HCT116 (cell line): ENCODE results near the gene TOLLIP. TPM values are rescaled to one million over a fixed set of nuclear protein-coding genes. Genes with fewer than 3 reads are reported as not detected.

Experiments
- ATAC-seq: fragments of 200-7000 bp; cut with Tn5 transposase; 2 replicates; pipeline ENCODE4 v1.9.1; 2020; ENCODE audit warnings: mild to moderate bottlenecking, moderate library complexity
- BruUV-seq: library from RNA; stranded (reverse); fragments of 400-500 nt; replicated peaks from 2 replicates; lab custom pipeline; 2021; lab: Mats Ljungman, UMichigan
- CTCF ChIA-PET: fragments of 300-600 bp; sonication (Branson Sonifier 250); formaldehyde crosslinking; loops from one replicate; lab custom pipeline; 2021; ENCODE audit warnings: antibody characterized with exemption; lab: Charles Lee
- POLR2A ChIA-PET: fragments of 300-600, 350-600 bp; sonication (Branson Sonifier 250); formaldehyde crosslinking; loops from one replicate; lab custom pipeline; 2021; ENCODE audit warnings: antibody characterized with exemption; lab: Charles Lee
- RAD21 ChIA-PET, 2 experiments: fragments of 300-600 bp; sonication (Branson Sonifier 250); formaldehyde crosslinking; loops; one replicate each; lab custom pipeline; 2023; ENCODE audit warnings: low total read pairs in 2 of 2; ENCODE audit not compliant: uncharacterized antibody in 2 of 2, unreplicated experiment in 2 of 2, low non-redundant PET in 1 of 2; lab: Charles Lee
- DNase-seq: peaks from one replicate; pipeline ENCODE4 v3.0.0-alpha.2; 2010; ENCODE audit warnings: low read depth, low spot score
- H2AFZ ChIP-seq: fragments of 200-600 bp; shearing (Covaris generic), sonication (generic); 2 replicates; pipeline ENCODE4 v1.6.1; 2017; ENCODE audit warnings: low read depth, mixed run types, mixed read lengths, antibody characterized with exemption, low read length; ENCODE audit not compliant: poor library complexity, severe bottlenecking
- H3K27ac ChIP-seq: 2 replicates; pipeline ENCODE4 v1.5.1; 2012; ENCODE audit warnings: low read depth, low read length
- H3K27me3 ChIP-seq: fragments of 200-600 bp; sonication (generic); 2 replicates; pipeline ENCODE4 v1.6.1; 2016; ENCODE audit warnings: mixed run types, low read length, mixed read lengths; ENCODE audit not compliant: insufficient read depth
- H3K36me3 ChIP-seq, 2 experiments: fragments of 200-500 bp in 1 of 2; fragments of 200-600 bp in 1 of 2; sonication (Bioruptor generic) in 1 of 2; sonication (generic) in 1 of 2; 2 replicates each; pipeline versions ENCODE4 v1.5.1 to v1.6.1; 2014 to 2016; ENCODE audit warnings: low read length in 2 of 2, inconsistent platforms in 1 of 2, mixed read lengths in 1 of 2, mixed run types in 1 of 2; ENCODE audit not compliant: insufficient read depth in 2 of 2, control insufficient read depth in 1 of 2
- H3K4me1 ChIP-seq, 2 experiments: fragments of 200-600 bp in 1 of 2; sonication (generic) in 1 of 2; 2 replicates each; pipeline versions ENCODE4 v1.5.1 to v1.6.1; 2012 to 2017; ENCODE audit warnings: low read length in 2 of 2, inconsistent platforms in 1 of 2, mild to moderate bottlenecking in 1 of 2, mixed read lengths in 1 of 2, mixed run types in 1 of 2, moderate library complexity in 1 of 2; ENCODE audit not compliant: insufficient read depth in 2 of 2, control insufficient read depth in 1 of 2
- H3K4me2 ChIP-seq: fragments of 200-600 bp; sonication (generic); 2 replicates; pipeline ENCODE4 v1.6.1; 2017; ENCODE audit warnings: mixed run types, low read length, mixed read lengths
- H3K4me3 ChIP-seq, 2 experiments: fragments of 200-600 bp in 1 of 2; sonication (generic) in 1 of 2; replicated peaks in 1 of 2; 2 replicates each; pipeline ENCODE4 v1.5.1; 2011 to 2016; ENCODE audit warnings: low read length in 2 of 2, control low read depth in 1 of 2, low read depth in 1 of 2, mild to moderate bottlenecking in 1 of 2, mixed read lengths in 1 of 2, mixed run types in 1 of 2
- H3K79me2 ChIP-seq: fragments of 200-600 bp; sonication (generic); 2 replicates; pipeline ENCODE4 v1.6.1; 2017; ENCODE audit warnings: mild to moderate bottlenecking, mixed run types, low read length, moderate library complexity, mixed read lengths; ENCODE audit not compliant: insufficient read depth
- H3K9ac ChIP-seq: fragments of 200-600 bp; sonication (generic); 2 replicates; pipeline ENCODE4 v1.6.1; 2016; ENCODE audit warnings: low read length, mixed read lengths
- H3K9me2 ChIP-seq: fragments of 200-600 bp; sonication (generic), shearing (Covaris generic); 2 replicates; pipeline ENCODE4 v1.6.1; 2017; ENCODE audit warnings: mixed run types, mild to moderate bottlenecking, moderate library complexity; ENCODE audit not compliant: insufficient read depth
- H3K9me3 ChIP-seq, 2 experiments: fragments of 200-500 bp in 1 of 2; fragments of 200-600 bp in 1 of 2; sonication (Bioruptor generic) in 1 of 2; sonication (generic) in 1 of 2; 2 replicates each; pipeline ENCODE4 v1.6.1; 2014 to 2017; ENCODE audit warnings: low read length in 2 of 2, mixed read lengths in 2 of 2, inconsistent platforms in 1 of 2, low read depth in 1 of 2, mild to moderate bottlenecking in 1 of 2, mixed run types in 1 of 2, moderate library complexity in 1 of 2; ENCODE audit not compliant: control insufficient read depth in 1 of 2, insufficient read depth in 1 of 2
- H4K20me1 ChIP-seq: fragments of 200-600 bp; sonication (generic), shearing (Covaris generic); 2 replicates; pipeline ENCODE4 v1.6.1; 2017; ENCODE audit warnings: mixed run types, mild to moderate bottlenecking, moderate library complexity; ENCODE audit not compliant: insufficient read depth
- CEBPB ChIP-seq: IDR thresholded peaks from 2 replicates; pipeline ENCODE4 v1.6.1; 2012; ENCODE audit warnings: low read depth
- ELF1 ChIP-seq: IDR thresholded peaks from 2 replicates; pipeline ENCODE4 v1.6.1; 2012; ENCODE audit warnings: low read depth, borderline replicate concordance
- EZH2 ChIP-seq: fragments of 200-600 bp; sonication (generic); IDR thresholded peaks from 2 replicates; pipeline ENCODE4 v1.6.1; 2017; ENCODE audit warnings: antibody characterized with exemption, mixed run types
- EZH2phosphoT487 ChIP-seq: fragments of 200-600 bp; IDR thresholded peaks from 2 replicates; pipeline ENCODE4 v1.6.1; 2018; ENCODE audit warnings: antibody characterized with exemption, borderline replicate concordance
- FOSL1 ChIP-seq: IDR thresholded peaks from 2 replicates; pipeline ENCODE4 v1.6.1; 2012; ENCODE audit warnings: low read depth
- JUND ChIP-seq: IDR thresholded peaks from 2 replicates; pipeline ENCODE4 v1.6.1; 2012
- POLR2A ChIP-seq: IDR thresholded peaks from 2 replicates; pipeline ENCODE4 v1.7.0; 2011; ENCODE audit warnings: borderline replicate concordance; ENCODE audit not compliant: insufficient read depth, insufficient read length; ENCODE audit errors: extremely low read depth
- POLR2AphosphoS5 ChIP-seq: IDR thresholded peaks from 2 replicates; pipeline ENCODE4 v1.6.1; 2011; ENCODE audit warnings: mild to moderate bottlenecking, low read depth, low read length, moderate library complexity
- SIN3A ChIP-seq: IDR thresholded peaks from 2 replicates; pipeline ENCODE4 v1.6.1; 2012; ENCODE audit warnings: low read depth
- SRF ChIP-seq: IDR thresholded peaks from 2 replicates; pipeline ENCODE4 v1.6.1; 2012; ENCODE audit warnings: low read depth
- TCF7L2 ChIP-seq: IDR thresholded peaks from 2 replicates; pipeline ENCODE4 v1.7.0; 2011; ENCODE audit warnings: borderline replicate concordance, inconsistent platforms; ENCODE audit not compliant: insufficient read depth, insufficient read length; ENCODE audit errors: extremely low read depth
- YY1 ChIP-seq: IDR thresholded peaks from 2 replicates; pipeline ENCODE4 v1.6.1; 2011; ENCODE audit warnings: low read length, low read depth, moderate library complexity, mild to moderate bottlenecking; ENCODE audit not compliant: insufficient replicate concordance; ENCODE audit errors: extremely low read depth
- ZNF274 ChIP-seq: fragments of 200-500 bp; sonication (Bioruptor generic); IDR thresholded peaks from 2 replicates; pipeline ENCODE4 v1.6.1; 2014; ENCODE audit warnings: mild to moderate bottlenecking, low read depth, low read length, inconsistent platforms
- intact Hi-C: fragments of 100-400 bp; cut with micrococcal nuclease; formaldehyde crosslinking; loops from 2 replicates; pipeline ENCODE4 v1.10.0; 2022
- total RNA-seq: library from RNA; stranded (reverse); gene quantifications from one replicate; pipeline ENCODE4 v1.2.1, GENCODE V29; 2021; ENCODE audit not compliant: unreplicated experiment
- TF ChIP-seq, protein P1 (sequence below): IDR thresholded peaks from 2 replicates; pipeline ENCODE4 v1.6.1; 2012
- TF ChIP-seq, protein P2 (sequence below): IDR thresholded peaks from 2 replicates; pipeline ENCODE4 v1.6.1; 2012
- TF ChIP-seq, protein P3 (sequence below), 3 experiments: fragments of 200-600 bp in 1 of 3; sonication (generic) in 1 of 3; IDR thresholded peaks in 2 of 3; conservative IDR thresholded peaks in 1 of 3; 2 replicates each; pipeline ENCODE4 v1.5.1; 2012 to 2017; ENCODE audit warnings: low read depth in 2 of 3, low read length in 2 of 3, antibody characterized with exemption in 1 of 3, borderline replicate concordance in 1 of 3, control low read depth in 1 of 3, mild to moderate bottlenecking in 1 of 3, mixed read lengths in 1 of 3, mixed run types in 1 of 3, moderate library complexity in 1 of 3; ENCODE audit not compliant: insufficient read depth in 1 of 3
- TF ChIP-seq, protein P4 (sequence below): IDR thresholded peaks from 2 replicates; pipeline ENCODE4 v1.6.1; 2012; ENCODE audit warnings: low read depth
- TF ChIP-seq, protein P5 (sequence below): IDR thresholded peaks from 2 replicates; pipeline ENCODE4 v1.6.1; 2011; ENCODE audit warnings: mild to moderate bottlenecking, low read length, moderate library complexity; ENCODE audit not compliant: insufficient replicate concordance; ENCODE audit errors: extremely low read depth

Gene TOLLIP
- total RNA-seq, 1 experiment from 2014 or later = 28.5 TPM

DNA sequence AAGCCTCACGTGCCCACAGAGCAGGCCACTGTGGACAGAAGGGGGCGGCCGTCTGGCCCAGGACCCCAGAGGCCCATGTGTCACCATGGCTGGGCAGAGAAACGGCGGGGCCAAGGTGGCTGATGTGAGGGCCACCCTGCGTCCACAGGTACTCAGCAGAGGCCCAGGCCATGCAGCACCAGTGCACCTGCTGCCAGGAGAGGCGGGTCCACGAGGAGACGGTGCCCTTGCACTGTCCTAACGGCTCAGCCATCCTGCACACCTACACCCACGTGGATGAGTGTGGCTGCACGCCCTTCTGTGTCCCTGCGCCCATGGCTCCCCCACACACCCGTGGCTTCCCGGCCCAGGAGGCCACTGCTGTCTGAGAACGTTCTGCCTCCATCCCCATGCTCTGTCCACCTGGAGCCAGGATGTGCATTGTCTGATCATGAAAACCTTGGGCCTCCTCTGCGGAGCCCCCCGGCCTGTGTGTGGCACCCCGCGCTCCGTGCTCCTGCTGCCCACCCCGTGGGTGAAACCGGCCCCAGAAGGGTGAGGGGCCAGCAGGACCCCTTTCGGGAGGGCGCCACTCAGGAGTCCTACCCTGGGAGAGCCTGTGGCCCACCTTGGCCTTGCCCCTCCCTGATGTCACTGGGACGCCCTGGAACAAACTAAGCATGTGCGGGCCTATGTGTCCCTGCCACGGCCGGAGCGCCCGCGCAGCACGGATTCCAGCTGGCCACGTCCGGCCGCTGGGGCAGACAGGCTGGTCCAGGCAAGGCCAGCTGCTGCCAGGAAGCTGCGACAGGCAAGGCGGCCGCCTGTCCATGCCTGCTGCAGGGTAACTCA, 48.0 kb downstream of the TOLLIP start:
- intact Hi-C loops = loop anchor here (5.0 kb wide), 1 partner anchor 46 kb away; the partner anchor contains the start of gene TOLLIP
- H3K4me1 ChIP-seq = peaks cover 13 to 32% of the 10 kb centered on the region in 2 experiments; a peak in 3 of 4 replicates
- no peaks in the 10 kb centered on the region for H3K27me3 ChIP-seq
- H4K20me1 ChIP-seq = no peaks in the 10 kb centered on the region
- no TSS peak for BruUV-seq
- no peak for DNase-seq
- H3K9ac ChIP-seq = peak overlapping the region; percentile 80
- no peaks in the 10 kb centered on the region for H3K36me3 ChIP-seq
- H3K4me3 ChIP-seq = peak overlapping the region; percentile 52 to 65
- H3K4me2 ChIP-seq = peak overlapping the region; percentile 94
- H3K79me2 ChIP-seq = no peaks in the 10 kb centered on the region
- POLR2A ChIA-PET = no interaction called here
- no peak overlapping the region for H2AFZ ChIP-seq
- H3K9me2 ChIP-seq = no peaks in the 10 kb centered on the region
- ATAC-seq = no peak
- H3K27ac ChIP-seq = peak overlapping the region; percentile 65; the same call in 1 of the 2 replicates
- CTCF ChIA-PET = interaction anchor here (1.2 kb wide), 1 partner anchor 8 kb away, joined by 3 read pairs; no protein-coding TSS in a partner anchor
- peaks cover 0 to 3% of the 10 kb centered on the region in 2 experiments; a peak in 1 of 4 replicates for H3K9me3 ChIP-seq
- RAD21 ChIA-PET = no interaction called here
- no peak for TF ChIP-seq POLR2AphosphoS5
- TF ChIP-seq TCF7L2 = no peak
- no peak for TF ChIP-seq JUND
- TF ChIP-seq, protein P1, sequence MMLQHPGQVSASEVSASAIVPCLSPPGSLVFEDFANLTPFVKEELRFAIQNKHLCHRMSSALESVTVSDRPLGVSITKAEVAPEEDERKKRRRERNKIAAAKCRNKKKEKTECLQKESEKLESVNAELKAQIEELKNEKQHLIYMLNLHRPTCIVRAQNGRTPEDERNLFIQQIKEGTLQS = no peak
- no peak for TF ChIP-seq EZH2
- TF ChIP-seq, protein P2, sequence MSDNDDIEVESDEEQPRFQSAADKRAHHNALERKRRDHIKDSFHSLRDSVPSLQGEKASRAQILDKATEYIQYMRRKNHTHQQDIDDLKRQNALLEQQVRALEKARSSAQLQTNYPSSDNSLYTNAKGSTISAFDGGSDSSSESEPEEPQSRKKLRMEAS = no peak
- no peak for TF ChIP-seq POLR2A
- TF ChIP-seq YY1 = no peak
- TF ChIP-seq, protein P3, sequence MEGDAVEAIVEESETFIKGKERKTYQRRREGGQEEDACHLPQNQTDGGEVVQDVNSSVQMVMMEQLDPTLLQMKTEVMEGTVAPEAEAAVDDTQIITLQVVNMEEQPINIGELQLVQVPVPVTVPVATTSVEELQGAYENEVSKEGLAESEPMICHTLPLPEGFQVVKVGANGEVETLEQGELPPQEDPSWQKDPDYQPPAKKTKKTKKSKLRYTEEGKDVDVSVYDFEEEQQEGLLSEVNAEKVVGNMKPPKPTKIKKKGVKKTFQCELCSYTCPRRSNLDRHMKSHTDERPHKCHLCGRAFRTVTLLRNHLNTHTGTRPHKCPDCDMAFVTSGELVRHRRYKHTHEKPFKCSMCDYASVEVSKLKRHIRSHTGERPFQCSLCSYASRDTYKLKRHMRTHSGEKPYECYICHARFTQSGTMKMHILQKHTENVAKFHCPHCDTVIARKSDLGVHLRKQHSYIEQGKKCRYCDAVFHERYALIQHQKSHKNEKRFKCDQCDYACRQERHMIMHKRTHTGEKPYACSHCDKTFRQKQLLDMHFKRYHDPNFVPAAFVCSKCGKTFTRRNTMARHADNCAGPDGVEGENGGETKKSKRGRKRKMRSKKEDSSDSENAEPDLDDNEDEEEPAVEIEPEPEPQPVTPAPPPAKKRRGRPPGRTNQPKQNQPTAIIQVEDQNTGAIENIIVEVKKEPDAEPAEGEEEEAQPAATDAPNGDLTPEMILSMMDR (IDR thresholded peaks at IDR 0.05 in 2 of 3, conservative IDR thresholded peaks at IDR 0.05 in 1 of 3; ENCODE audit: borderline replicate concordance in 1 of 3, insufficient read depth in 1 of 3, low read depth in 2 of 3, low read length in 2 of 3) = no peak
- TF ChIP-seq SIN3A = no peak
- no peak for TF ChIP-seq CEBPB
- no peak for TF ChIP-seq SRF
- TF ChIP-seq FOSL1 = no peak
- no peak for TF ChIP-seq EZH2phosphoT487
- TF ChIP-seq ZNF274 = no peak
- TF ChIP-seq, protein P4, sequence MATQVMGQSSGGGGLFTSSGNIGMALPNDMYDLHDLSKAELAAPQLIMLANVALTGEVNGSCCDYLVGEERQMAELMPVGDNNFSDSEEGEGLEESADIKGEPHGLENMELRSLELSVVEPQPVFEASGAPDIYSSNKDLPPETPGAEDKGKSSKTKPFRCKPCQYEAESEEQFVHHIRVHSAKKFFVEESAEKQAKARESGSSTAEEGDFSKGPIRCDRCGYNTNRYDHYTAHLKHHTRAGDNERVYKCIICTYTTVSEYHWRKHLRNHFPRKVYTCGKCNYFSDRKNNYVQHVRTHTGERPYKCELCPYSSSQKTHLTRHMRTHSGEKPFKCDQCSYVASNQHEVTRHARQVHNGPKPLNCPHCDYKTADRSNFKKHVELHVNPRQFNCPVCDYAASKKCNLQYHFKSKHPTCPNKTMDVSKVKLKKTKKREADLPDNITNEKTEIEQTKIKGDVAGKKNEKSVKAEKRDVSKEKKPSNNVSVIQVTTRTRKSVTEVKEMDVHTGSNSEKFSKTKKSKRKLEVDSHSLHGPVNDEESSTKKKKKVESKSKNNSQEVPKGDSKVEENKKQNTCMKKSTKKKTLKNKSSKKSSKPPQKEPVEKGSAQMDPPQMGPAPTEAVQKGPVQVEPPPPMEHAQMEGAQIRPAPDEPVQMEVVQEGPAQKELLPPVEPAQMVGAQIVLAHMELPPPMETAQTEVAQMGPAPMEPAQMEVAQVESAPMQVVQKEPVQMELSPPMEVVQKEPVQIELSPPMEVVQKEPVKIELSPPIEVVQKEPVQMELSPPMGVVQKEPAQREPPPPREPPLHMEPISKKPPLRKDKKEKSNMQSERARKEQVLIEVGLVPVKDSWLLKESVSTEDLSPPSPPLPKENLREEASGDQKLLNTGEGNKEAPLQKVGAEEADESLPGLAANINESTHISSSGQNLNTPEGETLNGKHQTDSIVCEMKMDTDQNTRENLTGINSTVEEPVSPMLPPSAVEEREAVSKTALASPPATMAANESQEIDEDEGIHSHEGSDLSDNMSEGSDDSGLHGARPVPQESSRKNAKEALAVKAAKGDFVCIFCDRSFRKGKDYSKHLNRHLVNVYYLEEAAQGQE = no peak
- TF ChIP-seq, protein P5, sequence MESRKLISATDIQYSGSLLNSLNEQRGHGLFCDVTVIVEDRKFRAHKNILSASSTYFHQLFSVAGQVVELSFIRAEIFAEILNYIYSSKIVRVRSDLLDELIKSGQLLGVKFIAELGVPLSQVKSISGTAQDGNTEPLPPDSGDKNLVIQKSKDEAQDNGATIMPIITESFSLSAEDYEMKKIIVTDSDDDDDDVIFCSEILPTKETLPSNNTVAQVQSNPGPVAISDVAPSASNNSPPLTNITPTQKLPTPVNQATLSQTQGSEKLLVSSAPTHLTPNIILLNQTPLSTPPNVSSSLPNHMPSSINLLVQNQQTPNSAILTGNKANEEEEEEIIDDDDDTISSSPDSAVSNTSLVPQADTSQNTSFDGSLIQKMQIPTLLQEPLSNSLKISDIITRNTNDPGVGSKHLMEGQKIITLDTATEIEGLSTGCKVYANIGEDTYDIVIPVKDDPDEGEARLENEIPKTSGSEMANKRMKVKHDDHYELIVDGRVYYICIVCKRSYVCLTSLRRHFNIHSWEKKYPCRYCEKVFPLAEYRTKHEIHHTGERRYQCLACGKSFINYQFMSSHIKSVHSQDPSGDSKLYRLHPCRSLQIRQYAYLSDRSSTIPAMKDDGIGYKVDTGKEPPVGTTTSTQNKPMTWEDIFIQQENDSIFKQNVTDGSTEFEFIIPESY = no peak
- no peak for TF ChIP-seq ELF1
